ENCODE results near the gene TNFRSF4.

The TNFRSF4 gene

DNA sequence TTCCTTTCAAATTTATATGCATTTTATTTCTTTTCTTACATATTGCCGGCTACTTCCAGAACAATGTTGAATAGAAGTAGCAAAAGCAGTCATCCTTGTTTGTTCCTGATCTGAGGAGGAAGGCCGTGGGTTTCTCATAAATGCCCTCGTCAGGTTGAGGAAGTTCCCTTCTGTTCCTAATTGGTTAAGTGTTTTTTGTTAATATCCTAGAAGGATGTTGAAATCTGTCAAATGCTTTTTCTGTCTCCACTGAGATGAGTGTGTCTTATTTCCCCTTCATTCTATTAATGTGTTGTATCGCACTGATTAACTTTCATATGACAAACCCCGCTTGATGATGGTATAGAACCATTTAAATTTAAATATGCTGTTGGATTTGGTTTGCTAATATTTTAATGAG lies 24.8 kb downstream of the TNFRSF4 start:
- no peak for DNase-seq
- H3K27me3 ChIP-seq, result peaks cover 6% of the 10 kb centered on the region
- no peaks in the 10 kb centered on the region; the same call in 1 of the 2 replicates for H3K4me1 ChIP-seq
- TF ChIP-seq, protein P1, sequence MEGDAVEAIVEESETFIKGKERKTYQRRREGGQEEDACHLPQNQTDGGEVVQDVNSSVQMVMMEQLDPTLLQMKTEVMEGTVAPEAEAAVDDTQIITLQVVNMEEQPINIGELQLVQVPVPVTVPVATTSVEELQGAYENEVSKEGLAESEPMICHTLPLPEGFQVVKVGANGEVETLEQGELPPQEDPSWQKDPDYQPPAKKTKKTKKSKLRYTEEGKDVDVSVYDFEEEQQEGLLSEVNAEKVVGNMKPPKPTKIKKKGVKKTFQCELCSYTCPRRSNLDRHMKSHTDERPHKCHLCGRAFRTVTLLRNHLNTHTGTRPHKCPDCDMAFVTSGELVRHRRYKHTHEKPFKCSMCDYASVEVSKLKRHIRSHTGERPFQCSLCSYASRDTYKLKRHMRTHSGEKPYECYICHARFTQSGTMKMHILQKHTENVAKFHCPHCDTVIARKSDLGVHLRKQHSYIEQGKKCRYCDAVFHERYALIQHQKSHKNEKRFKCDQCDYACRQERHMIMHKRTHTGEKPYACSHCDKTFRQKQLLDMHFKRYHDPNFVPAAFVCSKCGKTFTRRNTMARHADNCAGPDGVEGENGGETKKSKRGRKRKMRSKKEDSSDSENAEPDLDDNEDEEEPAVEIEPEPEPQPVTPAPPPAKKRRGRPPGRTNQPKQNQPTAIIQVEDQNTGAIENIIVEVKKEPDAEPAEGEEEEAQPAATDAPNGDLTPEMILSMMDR (IDR thresholded peaks at IDR 0.05; ENCODE audit: low read depth, low read length), result no peak
- H3K9me3 ChIP-seq, result no peaks in the 10 kb centered on the region
- H3K36me3 ChIP-seq, result no peaks in the 10 kb centered on the region
- H3K4me3 ChIP-seq (ENCODE audit: low read depth, low read length), result no peak overlapping the region

DNA sequence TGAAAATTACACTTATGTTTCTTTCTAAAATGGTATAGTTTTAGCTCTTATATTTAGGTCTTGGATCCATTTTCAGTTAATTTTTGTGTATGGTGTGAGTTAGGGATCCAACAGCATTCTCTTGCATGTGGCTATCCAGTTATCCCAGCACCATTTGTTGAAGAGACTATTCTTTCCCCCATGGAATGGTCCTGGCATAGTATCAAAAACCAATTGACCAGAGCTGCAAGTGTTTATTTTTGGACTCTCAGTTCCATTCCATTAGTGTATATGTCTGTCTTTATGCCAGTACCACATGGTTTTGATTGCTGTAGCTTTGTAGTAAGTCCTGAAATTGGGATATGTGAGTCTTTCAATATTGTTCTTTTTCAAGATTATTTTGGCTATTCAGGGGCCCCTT lies 26.0 kb downstream of the TNFRSF4 start:
- H3K36me3 ChIP-seq, result no peaks in the 10 kb centered on the region
- H3K27me3 ChIP-seq, result peaks cover 2% of the 10 kb centered on the region; the same call in 1 of the 2 replicates
- no peaks in the 10 kb centered on the region; the same call in 1 of the 2 replicates for H3K4me1 ChIP-seq
- no peaks in the 10 kb centered on the region for H3K9me3 ChIP-seq
- no peak for DNase-seq
- TF ChIP-seq, protein P1 (IDR thresholded peaks at IDR 0.05; ENCODE audit: low read depth, low read length), result no peak
- no peak overlapping the region for H3K4me3 ChIP-seq (ENCODE audit: low read depth, low read length)

DNA sequence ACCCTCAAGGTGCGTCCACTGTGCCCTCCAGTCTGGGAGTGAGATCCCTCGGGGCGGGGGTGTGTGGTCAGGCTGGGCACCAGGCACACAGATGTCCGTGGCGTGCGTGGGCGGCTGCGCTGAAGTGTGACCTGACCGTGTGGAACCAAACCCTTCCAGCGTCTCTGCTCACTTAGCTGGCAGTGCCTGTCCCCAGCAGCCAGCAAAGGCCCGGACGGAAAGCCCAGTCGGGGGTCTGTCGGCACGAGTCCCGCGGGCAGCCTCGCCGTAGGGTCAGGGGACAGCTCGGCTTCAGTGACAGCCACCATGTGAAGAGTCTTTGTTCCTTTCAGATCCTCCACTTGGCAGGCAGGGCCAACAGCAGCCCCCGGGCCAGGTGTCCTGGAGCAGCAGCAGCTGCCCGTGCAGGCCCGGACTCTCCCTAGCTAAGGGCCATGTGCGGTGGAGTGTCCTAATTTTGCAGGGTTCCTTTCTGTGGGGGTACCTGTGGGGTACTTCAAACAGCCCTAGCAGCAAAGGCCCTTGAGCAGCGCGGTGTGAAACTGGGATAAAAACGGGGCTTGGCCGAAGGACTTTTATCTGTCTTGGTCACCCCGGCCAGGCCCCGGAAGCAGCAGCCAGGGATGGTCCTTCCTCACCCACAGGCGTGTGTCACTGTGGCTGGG lies 28.7 kb downstream of the TNFRSF4 start:
- TF ChIP-seq, protein P1 (IDR thresholded peaks at IDR 0.05; ENCODE audit: low read depth, low read length), result no peak
- no peaks in the 10 kb centered on the region for H3K36me3 ChIP-seq
- H3K4me1 ChIP-seq, result no peaks in the 10 kb centered on the region; the same call in 1 of the 2 replicates
- no peaks in the 10 kb centered on the region for H3K27me3 ChIP-seq
- H3K4me3 ChIP-seq (ENCODE audit: low read depth, low read length), result no peak overlapping the region
- peak; percentile 18 for DNase-seq
- no peaks in the 10 kb centered on the region for H3K9me3 ChIP-seq

DNA sequence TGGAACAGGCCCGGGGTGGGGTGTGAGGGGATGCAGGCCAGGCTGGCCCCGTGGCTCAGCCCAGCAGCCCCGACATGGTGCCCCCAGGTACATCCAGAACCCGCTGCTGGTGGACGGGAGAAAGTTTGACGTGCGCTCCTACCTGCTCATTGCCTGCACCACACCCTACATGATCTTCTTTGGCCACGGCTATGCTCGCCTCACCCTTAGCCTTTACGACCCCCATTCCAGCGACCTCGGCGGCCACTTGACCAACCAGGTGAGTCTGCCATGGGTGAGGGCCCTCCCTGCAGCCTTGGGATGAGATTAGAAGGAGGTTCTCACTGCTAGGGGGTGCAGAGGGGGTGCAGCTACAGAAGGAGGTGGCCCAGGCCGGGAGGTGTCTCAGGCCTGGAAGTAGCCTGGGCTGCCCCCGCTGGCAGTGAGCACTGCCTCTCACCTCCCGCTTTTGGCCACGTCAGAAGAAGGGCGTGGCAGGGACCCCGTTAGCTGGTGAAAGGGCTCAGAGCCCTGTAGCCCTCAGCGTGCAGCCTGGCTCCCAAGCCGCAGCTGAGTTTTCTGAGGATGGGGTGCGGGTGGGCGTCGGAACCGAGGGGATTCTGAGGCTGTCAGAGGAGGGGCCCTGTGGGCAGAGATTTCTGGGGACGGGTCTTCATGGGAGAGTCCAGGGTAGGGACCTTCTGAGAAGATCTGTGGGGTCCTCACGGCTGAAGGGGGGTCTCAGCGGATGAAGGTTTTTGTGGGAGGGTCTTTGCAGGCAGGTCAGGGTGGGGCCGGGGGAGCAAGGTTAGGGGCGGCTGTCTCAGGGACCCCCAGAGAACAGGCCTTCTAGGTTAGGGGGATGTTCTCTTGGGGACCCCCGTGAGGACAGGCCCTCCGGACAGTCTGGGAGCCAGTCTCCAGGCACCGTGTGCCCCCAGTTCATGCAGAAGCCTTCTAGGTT lies 29.8 kb downstream of the TNFRSF4 start:
- no peaks in the 10 kb centered on the region; the same call in 1 of the 2 replicates for H3K4me1 ChIP-seq
- no peak overlapping the region for H3K4me3 ChIP-seq (ENCODE audit: low read depth, low read length)
- TF ChIP-seq, protein P1 (IDR thresholded peaks at IDR 0.05; ENCODE audit: low read depth, low read length), result no peak
- H3K27me3 ChIP-seq, result no peaks in the 10 kb centered on the region
- peak; percentile 4 for DNase-seq
- H3K9me3 ChIP-seq, result no peaks in the 10 kb centered on the region
- H3K36me3 ChIP-seq, result no peaks in the 10 kb centered on the region

DNA sequence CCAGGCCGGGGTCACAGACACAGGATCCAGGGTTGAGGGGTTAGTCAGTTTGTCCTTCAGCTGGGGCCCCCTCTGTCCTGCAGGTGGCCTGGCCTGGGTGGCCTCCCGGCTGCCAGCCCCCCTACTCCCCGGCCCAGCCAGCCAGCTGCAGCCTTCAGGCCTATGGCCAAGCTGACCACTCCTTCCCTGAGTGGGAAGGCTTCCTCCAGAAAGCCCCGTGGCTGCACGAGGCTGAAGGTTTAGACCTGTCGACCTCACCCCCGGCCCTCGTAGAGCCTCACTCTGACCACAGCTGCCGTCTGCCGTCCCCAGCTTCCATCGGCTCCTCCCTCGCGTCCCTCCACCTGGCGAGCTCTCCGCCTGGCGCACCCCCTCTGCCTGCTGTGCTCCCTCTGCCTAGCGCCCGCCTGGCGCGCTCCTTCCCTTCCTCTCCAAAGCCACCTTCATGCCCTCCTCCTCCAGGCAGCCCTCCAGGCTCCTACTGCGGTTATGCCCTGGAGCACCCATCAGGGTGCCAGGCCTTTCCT lies 30.7 kb downstream of the TNFRSF4 start:
- DNase-seq, result peak; percentile 7
- Histone ChIP-seq H3K9me3 (no peaks in the 10 kb centered on the region), H3K27me3 (no peaks in the 10 kb centered on the region), H3K4me3 (ENCODE audit: low read depth, low read length) (no peak overlapping the region), H3K4me1 (no peaks in the 10 kb centered on the region; the same call in 1 of the 2 replicates), H3K36me3 (no peaks in the 10 kb centered on the region)
- TF ChIP-seq, protein P1 (IDR thresholded peaks at IDR 0.05; ENCODE audit: low read depth, low read length), result no peak
